ENCODE results near the gene ROR1.

DNA sequence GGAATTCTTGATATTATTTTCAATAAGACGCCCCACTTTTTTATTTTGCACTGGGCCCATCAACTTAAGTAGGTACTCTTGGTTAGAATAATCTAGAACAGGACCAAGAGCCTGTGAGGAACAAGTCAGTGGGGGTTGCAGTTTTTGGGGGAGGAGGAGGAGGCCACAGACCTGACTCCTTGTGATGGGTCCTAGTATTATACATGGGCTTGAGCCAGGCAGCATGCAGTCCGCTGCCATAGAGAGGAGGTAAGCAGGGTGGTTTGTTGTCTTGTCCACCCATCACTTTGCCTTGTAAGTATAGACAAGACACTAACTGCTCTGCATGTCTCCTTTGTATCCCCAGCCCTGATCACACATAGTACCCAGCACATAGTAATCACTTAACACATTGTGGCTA lies 24.5 kb downstream of the ROR1 start:
- TF ChIP-seq CTCF (IDR thresholded peaks at IDR 0.05) (no peak), POLR2A (IDR thresholded peaks at IDR 0.05) (no peak)

All from thyroid gland (tissue), 4 donors.